B cell (primary cell): ENCODE measurements around the gene DHRS7. TPM values are rescaled to one million over a fixed set of nuclear protein-coding genes. Genes with fewer than 3 reads are reported as not detected.

Experiments used
- ATAC-seq: fragments of 200-7000 bp; cut with Tn5 transposase; one replicate; pipeline ENCODE4 v1.10.0; 2021; ENCODE audit warnings: low read depth, mild to moderate bottlenecking, moderate number of reproducible peaks, moderate library complexity
- CTCF ChIA-PET: fragments of 350-600 bp; sonication (Branson Sonifier 250); formaldehyde crosslinking; loops from one replicate; lab custom pipeline; 2021; ENCODE audit warnings: antibody characterized with exemption, inconsistent platforms; lab: Charles Lee
- POLR2A ChIA-PET: fragments of 350-600 bp; sonication (Branson Sonifier 250); formaldehyde crosslinking; loops from one replicate; lab custom pipeline; 2021; ENCODE audit warnings: antibody characterized with exemption; lab: Charles Lee
- DNase-seq: peaks from one replicate; pipeline ENCODE4 v3.0.0; 2013
- H2AFZ ChIP-seq: 2 replicates; pipeline ENCODE4 v1.6.1; 2012; ENCODE audit warnings: mild to moderate bottlenecking, low read depth, low read length; ENCODE audit not compliant: insufficient read depth, poor library complexity, severe bottlenecking
- H3K27ac ChIP-seq, 2 donors: 1 replicate in 1 of 2; 2 replicates in 1 of 2; pipeline ENCODE4 v1.5.1; 2012 to 2013; ENCODE audit warnings: low read length in 2 of 2, mild to moderate bottlenecking in 2 of 2, moderate library complexity in 1 of 2
- H3K27me3 ChIP-seq, 4 experiments: fragments of 200-600 bp in 1 of 4; sonication (generic) in 1 of 4; replicated peaks in 1 of 4; 1 replicate in 2 of 4; 2 replicates in 2 of 4; pipeline versions ENCODE4 v1.6.1 to v1.7.0; 2013 to 2016; ENCODE audit warnings: low read length in 3 of 4, mild to moderate bottlenecking in 2 of 4, mixed read lengths in 1 of 4, moderate library complexity in 1 of 4; ENCODE audit not compliant: insufficient read depth in 4 of 4, control insufficient read depth in 3 of 4; ENCODE audit errors: control extremely low read depth in 1 of 4
- H3K36me3 ChIP-seq, 2 experiments: replicated peaks in 1 of 2; 1 replicate in 1 of 2; 2 replicates in 1 of 2; pipeline versions ENCODE4 v1.6.1 to v1.7.1; 2013; ENCODE audit warnings: low read length in 1 of 2; ENCODE audit not compliant: insufficient read depth in 2 of 2, control insufficient read depth in 1 of 2; ENCODE audit errors: control extremely low read depth in 1 of 2, extremely low read depth in 1 of 2
- H3K4me1 ChIP-seq, 2 donors: fragments of 200-600 bp in 1 of 2; sonication (generic) in 1 of 2; 1 replicate in 1 of 2; 2 replicates in 1 of 2; pipeline versions ENCODE4 v1.5.1 to v1.6.1; 2013 to 2017; ENCODE audit warnings: low read length in 2 of 2; ENCODE audit not compliant: control insufficient read depth in 2 of 2, insufficient read depth in 2 of 2
- H3K4me2 ChIP-seq: replicated peaks from 2 replicates; pipeline ENCODE3; 2012; ENCODE audit warnings: mild to moderate bottlenecking, low read depth, low read length; ENCODE audit not compliant: poor library complexity, severe bottlenecking
- H3K4me3 ChIP-seq, 5 experiments: fragments of 200-600 bp in 1 of 5; sonication (generic) in 1 of 5; 1 replicate in 3 of 5; 2 replicates in 2 of 5; pipeline versions ENCODE4 v1.5.1 to v1.7.0; 2011 to 2016; ENCODE audit warnings: low read length in 4 of 5, mild to moderate bottlenecking in 4 of 5, low read depth in 2 of 5, control low read depth in 1 of 5, moderate library complexity in 1 of 5; ENCODE audit not compliant: insufficient read depth in 1 of 5; ENCODE audit errors: control extremely low read depth in 1 of 5, extremely low read depth in 1 of 5
- H3K79me2 ChIP-seq: fragments of 200-600 bp; sonication (generic); one replicate; pipeline ENCODE4 v1.6.0; 2016; ENCODE audit warnings: low read length; ENCODE audit not compliant: control insufficient read depth, insufficient read depth
- H3K9ac ChIP-seq: fragments of 200-600 bp; sonication (generic); 2 replicates; pipeline ENCODE4 v1.6.1; 2017; ENCODE audit warnings: mild to moderate bottlenecking, low read length, moderate library complexity
- H3K9me3 ChIP-seq, 3 donors: one replicate each; pipeline versions ENCODE4 v1.6.1 to v1.7.1; 2013; ENCODE audit warnings: low read length in 2 of 3; ENCODE audit not compliant: control insufficient read depth in 2 of 3, insufficient read depth in 1 of 3; ENCODE audit errors: control extremely low read depth in 1 of 3
- H4K20me1 ChIP-seq: 2 replicates; pipeline ENCODE4 v1.6.0; 2012; ENCODE audit warnings: mild to moderate bottlenecking, low read length; ENCODE audit not compliant: insufficient read depth, control insufficient read depth, poor library complexity, severe bottlenecking
- H3K27ac Mint-ChIP-seq: one replicate; pipeline ENCODE4 v1.8.0; 2021; ENCODE audit warnings: mixed read lengths
- H3K27me3 Mint-ChIP-seq: one replicate; pipeline ENCODE4 v1.8.0; 2021; ENCODE audit warnings: mixed read lengths
- H3K4me1 Mint-ChIP-seq: one replicate; pipeline ENCODE4 v1.8.0; 2021; ENCODE audit warnings: mixed read lengths
- H3K4me3 Mint-ChIP-seq: one replicate; pipeline ENCODE4 v1.8.0; 2021; ENCODE audit warnings: mixed read lengths
- H3K9me3 Mint-ChIP-seq: one replicate; pipeline ENCODE4 v1.8.0; 2022; ENCODE audit warnings: mixed read lengths; ENCODE audit not compliant: insufficient read depth
- CTCF ChIP-seq: fragments of 200-600 bp; IDR thresholded peaks from one replicate; pipeline ENCODE4 v1.8.0; 2022; ENCODE audit warnings: antibody characterized with exemption, mild to moderate bottlenecking
- EZH2 ChIP-seq: IDR thresholded peaks from 2 replicates; pipeline ENCODE4 v1.6.1; 2012; ENCODE audit warnings: borderline replicate concordance, low read depth, mild to moderate bottlenecking, moderate library complexity, low read length; ENCODE audit not compliant: insufficient read depth, poor library complexity, severe bottlenecking
- WGBS: methylation state at CpG from one replicate; pipeline ENCODE4 v1.1.5; 2013; ENCODE audit warnings: missing lambda C conversion rate; ENCODE audit not compliant: insufficient coverage; 5-methylcytosine and 5-hydroxymethylcytosine counted together
- intact Hi-C: fragments of 100-400 bp; cut with micrococcal nuclease; formaldehyde crosslinking; loops from one replicate; pipeline ENCODE4 v1.10.0; 2022
- polyA plus RNA-seq: library from polyadenylated mRNA; depleted of rRNA; stranded (reverse); fragments of >200 nt; gene quantifications from 2 replicates; pipeline ENCODE4 v1.2.3, GENCODE V29; 2012
- total RNA-seq, 2 donors: library from RNA; stranded (reverse); fragments of 120-200 nt in 1 of 2; gene quantifications; 1 replicate in 1 of 2; 2 replicates in 1 of 2; pipeline versions ENCODE4 v1.2.3 to v1.2.4, GENCODE V29; 2013 to 2022

The DHRS7 gene
- total and polyA plus RNA-seq, 2 donors (not counting 1 experiment from before 2014, with no cell fraction given) = 25.0 to 47.5 TPM

GRCh38 chr14:60161196-60162107 is 3.7 kb downstream of the DHRS7 start:
- POLR2A ChIA-PET = no interaction called here
- Histone ChIP-seq H3K9ac (no peak overlapping the region), H3K36me3 (no peaks in the 10 kb centered on the region), H3K4me3 (no peak overlapping the region), H3K4me2 (no peak overlapping the region), H3K27me3 (no peaks in the 10 kb centered on the region), H3K4me1 (peaks cover 17 to 20% of the 10 kb centered on the region in 2 donors), H3K9me3 (no peaks in the 10 kb centered on the region), H3K27ac (peak overlapping the region in 1 of 2 donors; percentile 52), H2AFZ (no peak overlapping the region), H4K20me1 (no peaks in the 10 kb centered on the region), H3K79me2 (peaks cover 52% of the 10 kb centered on the region)
- Mint-ChIP-seq H3K27ac (peak overlapping the region; percentile 54), H3K27me3 (no peaks in the 10 kb centered on the region), H3K4me3 (no peak overlapping the region), H3K4me1 (peaks cover 55% of the 10 kb centered on the region), H3K9me3 (no peaks in the 10 kb centered on the region)
- no peak for DNase-seq
- CTCF ChIA-PET = interaction anchor here (1.5 to 8.9 kb wide), 3 partner anchors 10 to 97 kb away, joined by 6 to 82 read pairs (median 6); no protein-coding TSS in a partner anchor
- intact Hi-C loops = no loop called here
- WGBS = 75% methylated on average over 1 of the region's 2 CpGs
- no peak for ATAC-seq
- TF ChIP-seq CTCF (no peak), EZH2 (no peak)

GRCh38 chr14:60160422-60160821 is 4.8 kb downstream of the DHRS7 start:
- Mint-ChIP-seq H3K27ac (no peak overlapping the region), H3K27me3 (no peaks in the 10 kb centered on the region), H3K9me3 (no peaks in the 10 kb centered on the region), H3K4me3 (no peak overlapping the region), H3K4me1 (peaks cover 45% of the 10 kb centered on the region)
- CTCF ChIA-PET = interaction anchor here (0.6 to 8.9 kb wide), 5 partner anchors 9 to 195 kb away, joined by 3 to 82 read pairs (median 5); no protein-coding TSS in a partner anchor
- no peak for DNase-seq
- Histone ChIP-seq H3K9ac (no peak overlapping the region), H3K9me3 (no peaks in the 10 kb centered on the region), H3K4me3 (no peak overlapping the region), H3K4me2 (no peak overlapping the region), H2AFZ (no peak overlapping the region), H3K4me1 (peaks cover 7 to 9% of the 10 kb centered on the region in 2 donors), H4K20me1 (no peaks in the 10 kb centered on the region), H3K36me3 (peaks cover 0 to 5% of the 10 kb centered on the region in 2 experiments), H3K27ac (no peak overlapping the region), H3K79me2 (peaks cover 43% of the 10 kb centered on the region), H3K27me3 (no peaks in the 10 kb centered on the region)
- POLR2A ChIA-PET = no interaction called here
- intact Hi-C loops = no loop called here
- WGBS = 100% methylated on average over 2 of the region's 7 CpGs
- no peak for TF ChIP-seq CTCF
- no peak for TF ChIP-seq EZH2
- ATAC-seq = no peak
